CD4-positive, alpha-beta T cell treated with Interleukin-17A for 4 hours (primary cell): ENCODE measurements around the gene CALML6.

Experiments
- DNase-seq: peaks from one replicate; pipeline ENCODE4 v3.0.0-alpha.2; 2020; ENCODE audit warnings: mixed read lengths

The CALML6 gene

DNA sequence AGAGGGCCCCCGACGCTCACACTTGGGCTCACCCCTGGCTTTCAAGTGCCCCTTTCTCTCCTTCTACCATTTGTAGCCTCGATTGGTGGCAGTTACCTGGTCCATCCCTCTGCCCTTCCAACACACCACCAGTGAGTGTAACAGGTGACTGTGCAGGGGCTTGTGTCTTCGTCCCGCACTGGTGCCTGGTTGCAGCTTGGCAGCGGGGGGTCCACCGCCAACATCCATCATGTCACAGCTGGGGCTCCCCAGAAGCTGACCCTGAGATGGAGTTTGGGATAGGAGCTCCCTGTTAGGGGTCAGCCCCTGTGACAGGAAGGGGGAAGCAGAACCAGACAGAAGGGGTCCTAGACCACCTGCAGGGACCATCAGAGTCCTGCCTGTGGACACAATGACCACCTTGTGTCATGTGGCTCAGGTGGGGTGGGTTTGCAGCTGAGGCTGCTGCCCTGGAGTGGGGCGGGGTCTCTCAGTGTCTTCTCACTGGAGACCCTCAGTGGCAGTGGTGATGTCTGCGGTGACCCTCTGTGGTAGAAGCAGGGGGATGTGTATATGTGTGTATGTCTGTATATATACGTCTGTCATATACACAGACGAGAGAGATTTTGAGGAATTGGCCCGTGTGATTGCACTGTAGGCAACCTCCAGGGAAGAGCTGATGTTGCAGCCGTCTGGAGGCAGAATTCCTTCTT is 3.6 kb upstream of the CALML6 start:
- DNase-seq = peak; percentile 1

DNA sequence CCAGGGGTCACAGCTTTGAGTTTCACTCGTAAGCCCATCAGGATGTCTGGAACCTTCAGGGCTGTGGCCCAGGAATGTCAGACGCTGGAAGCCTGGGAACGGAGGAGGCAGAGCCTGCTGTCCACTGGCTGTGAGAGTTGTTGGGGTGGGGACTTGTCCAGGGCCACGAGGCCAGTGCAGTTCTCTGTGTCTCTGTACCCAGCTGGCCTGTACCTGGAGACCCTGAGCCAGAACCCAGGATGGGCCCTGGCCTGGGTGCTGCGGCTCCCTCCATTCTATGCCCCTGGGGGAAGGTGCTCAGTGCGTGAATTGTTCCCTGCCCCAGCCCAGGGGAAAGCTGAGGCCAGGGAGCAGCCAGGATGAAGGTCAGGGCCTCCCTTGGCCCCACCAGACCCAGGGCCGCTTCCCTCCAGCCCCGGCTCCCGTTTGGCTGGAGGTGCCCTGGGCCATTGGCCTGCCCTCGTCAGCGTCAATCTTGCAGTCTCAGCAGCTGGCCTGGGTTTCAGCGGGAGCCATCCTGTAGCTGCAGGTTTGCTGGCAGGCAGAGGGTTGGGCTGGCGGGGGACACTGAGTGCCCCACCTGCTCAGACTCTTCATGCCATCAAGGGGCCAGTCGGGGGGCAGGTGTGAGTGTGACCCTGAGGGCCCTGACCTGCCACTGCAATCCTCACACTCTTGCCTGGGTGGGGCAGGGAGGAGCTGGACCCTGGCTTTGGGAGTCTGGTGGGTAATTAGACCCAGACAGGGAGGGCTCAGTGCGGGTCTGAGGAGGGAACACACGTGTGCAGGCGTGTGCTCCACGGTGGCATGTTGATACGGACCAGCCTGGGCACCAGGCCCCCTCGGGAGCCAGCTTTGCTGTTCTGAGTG is 724 bp upstream of the CALML6 start:
- no peak for DNase-seq

DNA sequence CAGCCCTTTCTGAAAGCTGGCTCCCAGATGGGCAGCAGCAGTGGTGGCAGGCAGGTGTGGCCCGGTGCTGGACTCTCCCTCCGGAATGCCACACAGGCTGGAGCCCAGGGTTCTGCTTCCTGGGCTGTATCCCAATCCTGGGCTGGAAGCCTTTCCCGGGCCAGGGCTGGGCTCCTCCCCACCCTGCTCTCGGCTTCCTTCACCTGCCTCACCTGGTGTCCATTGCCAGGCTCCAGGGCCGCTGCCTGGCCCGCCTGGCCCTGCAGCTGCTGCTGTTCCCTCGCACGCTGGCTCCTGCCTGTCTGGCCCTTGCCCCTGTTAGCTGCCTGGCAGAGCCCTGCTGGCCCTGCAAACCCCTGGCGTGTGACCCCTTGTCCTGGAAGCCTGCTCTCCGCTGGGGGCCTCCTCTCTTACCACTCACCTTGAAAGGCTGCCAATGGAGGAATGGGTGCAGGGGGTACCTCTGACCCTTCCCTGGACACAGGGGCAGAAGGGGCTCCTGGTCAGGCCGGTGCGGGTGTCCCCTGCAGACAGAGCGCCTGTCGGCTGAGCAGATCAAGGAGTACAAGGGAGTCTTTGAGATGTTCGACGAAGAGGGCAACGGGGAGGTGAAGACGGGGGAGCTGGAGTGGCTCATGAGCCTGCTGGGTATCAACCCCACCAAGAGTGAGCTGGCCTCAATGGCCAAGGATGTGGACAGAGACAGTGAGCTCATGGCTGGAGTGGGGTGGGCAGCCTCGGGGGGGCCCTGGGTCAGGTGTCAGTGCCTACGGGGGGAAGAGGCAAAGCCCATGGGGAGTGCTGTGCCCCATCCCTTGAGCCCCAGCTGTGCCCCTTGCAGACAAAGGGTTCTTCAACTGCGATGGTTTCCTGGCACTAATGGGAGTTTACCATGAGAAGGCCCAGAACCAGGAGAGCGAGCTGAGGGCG is 1.1 kb downstream of the CALML6 start:
- no peak for DNase-seq

DNA sequence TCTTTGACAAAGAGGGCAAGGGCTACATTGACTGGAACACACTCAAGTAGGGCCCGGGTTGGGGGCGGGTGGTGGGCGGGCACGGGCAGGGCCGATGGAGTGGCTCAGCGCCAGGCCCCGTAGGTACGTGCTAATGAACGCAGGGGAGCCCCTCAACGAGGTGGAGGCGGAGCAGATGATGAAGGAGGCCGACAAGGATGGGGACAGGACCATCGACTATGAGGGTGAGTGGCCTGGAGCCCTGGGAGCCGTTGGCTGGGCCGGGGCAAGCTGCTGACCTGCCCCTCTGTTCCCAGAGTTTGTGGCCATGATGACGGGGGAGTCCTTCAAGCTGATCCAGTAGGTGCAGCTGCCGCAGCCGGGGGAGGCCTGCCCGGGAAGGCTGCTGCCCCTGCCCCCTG is 1.8 kb downstream of the CALML6 start:
- no peak for DNase-seq

DNA sequence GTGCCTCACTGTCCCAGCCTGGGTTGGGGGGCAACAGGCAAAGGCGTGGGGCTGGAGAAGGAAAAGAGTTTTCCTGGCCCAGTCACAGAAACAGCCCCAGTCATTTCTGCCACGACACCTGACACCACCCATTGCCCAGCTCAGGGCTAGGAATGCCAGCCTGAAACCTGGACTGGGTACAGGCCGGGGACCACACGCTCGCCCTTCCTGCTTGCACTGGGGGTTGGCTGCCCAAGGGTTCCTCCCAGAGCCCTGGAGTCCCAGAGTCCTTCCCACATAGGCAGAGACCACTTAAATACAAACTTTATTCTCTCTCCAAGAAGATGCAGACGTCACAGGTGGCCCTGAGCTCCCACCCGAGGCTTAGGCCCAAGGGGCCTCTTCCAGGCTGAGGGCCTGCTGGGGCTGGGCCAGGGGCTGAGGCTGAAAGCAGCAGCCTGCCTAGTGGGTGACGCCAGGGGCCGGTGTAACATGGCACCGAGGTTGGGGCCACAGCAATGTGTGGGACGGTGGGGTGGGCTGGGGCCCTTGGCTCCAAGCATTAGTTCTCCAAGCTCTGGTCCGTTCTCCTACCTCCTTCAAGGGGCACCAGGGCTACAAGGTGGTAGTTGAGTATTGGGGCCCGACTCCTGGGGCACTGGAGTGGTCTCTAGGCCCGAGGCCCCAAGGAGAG is 2.4 kb downstream of the CALML6 start:
- DNase-seq = no peak

DNA sequence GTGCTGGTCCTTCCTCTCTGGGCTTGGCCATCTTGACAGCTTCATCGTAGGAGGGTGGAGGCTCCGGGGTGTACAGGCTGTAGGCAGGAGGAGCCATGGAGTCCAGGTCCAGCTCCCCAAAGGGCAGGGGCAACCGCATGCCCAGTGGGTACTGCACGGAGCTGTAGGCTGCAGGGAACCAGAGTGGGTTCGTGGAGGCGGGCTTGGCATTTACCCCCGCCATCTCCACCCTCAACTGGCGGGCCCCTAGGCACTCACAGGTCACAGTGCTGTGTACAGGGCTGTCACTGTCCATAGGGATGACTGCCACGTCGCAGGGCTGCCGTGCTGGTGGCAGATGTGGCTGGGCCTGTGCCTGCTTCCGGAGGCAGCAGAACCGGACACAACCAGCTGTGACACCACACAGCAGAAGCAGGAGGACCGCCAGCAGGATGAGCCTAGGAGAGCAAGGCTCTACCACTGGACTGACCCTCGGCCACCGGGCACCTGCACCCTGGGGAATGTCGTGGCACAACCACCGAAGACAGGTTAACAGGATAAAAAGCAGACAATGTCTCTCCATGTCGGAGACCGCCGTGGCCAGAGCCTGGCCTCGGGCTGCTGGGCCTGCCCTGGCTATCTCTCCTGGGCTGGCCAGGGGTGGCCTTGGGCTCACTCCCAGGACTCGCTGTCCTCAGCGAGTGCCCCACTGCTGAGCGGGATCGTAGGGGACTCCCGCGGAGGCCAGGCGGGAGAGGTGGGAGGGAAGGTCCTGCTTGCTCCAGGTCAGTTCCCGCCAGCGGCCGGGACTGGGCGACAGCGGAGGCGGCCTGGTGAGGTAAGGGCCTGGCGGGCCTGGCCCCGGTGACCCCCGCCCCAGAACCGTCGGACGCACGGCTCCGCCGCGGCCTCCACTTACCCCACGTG is 3.2 kb downstream of the CALML6 start:
- no peak for DNase-seq

DNA sequence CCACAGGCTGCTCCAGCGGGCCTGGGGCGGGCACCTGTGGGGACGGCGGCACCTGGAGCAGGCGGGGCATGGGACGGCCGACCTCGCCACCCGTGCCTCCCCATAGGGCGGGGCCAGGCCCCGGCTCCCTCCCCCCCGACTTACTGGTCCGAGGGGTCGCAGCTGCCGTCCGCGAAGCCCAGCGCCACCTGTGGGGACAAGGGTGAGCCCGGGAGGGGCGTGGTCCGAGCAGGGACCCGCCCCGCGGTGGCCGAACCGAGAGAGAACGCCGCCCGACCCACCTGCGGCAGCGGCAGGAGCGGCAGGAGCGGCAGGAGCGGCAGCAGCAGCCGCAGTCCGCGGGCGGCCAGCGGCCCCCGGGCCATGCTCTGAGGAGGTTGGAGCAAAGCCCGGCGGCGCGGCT is 3.8 kb downstream of the CALML6 start, which contains the start of gene TMEM52:
TSS of gene TMEM52 (minus strand) at position 379 of the 403 bp plus-strand sequence. CDS start at position 365, 14 bp downstream.
- DNase-seq = no peak

DNA sequence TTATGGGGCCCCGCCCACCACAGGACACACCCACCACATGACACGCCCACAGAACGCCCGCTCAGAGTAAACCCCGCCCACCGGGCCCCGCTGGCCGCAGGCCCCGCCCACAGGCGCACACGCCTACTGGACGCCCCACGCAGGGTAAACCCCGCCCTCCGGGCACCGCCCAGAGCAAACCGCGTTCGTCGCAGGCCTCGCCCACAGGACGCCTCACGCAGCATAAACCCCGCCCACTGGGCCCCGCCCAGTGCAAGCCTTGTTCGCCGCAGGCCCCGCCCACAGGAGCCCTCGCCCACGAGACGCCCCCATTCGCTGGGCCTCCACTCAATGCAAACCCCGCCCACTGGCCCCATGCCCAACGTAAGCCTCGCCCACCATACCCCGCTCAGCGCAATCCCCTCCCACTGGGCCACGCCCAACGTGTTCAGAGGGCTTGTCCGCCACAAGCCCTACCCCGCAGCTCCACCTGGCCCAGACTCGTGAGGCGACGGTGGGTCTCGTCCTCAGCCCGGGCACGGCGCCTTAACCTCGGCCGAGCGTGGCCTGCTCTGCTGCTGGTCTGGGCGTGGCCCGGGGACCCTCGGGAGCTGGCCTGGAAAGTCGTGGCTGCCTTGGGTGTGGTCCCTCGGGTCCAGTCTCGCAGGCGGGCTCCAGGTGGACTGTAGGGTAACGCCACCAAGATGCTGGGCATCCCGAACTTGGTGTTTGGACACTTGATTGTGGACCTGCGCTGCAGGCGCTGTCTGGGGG is 4.4 kb downstream of the CALML6 start:
- peak; percentile 100 for DNase-seq

DNA sequence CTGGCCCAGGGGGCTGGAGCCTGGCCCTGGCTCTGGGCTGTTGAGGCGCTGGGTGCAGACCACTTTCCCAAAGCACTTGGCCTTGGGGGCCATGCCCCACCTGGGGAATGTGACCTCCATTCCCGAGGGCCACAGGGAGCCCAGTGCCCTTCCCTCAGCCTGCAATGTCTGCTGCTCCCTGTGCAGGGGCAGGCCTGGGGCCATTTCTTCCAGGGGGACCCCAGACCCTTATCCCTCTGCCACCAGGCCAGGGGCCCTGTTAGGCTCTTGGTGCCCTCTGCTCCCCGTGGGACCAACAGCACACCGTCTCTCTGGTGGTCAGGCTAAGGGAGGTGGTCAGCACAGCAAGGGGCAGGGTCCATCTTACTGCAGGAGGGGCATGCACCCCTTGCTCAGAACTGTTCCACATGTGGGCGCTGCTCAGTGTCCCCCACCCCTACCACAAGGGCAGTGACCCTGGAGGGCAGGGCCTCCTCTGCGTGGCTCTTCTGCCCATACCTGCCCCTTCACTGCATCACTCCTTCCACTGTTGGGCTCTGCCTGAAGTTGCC is 5.1 kb downstream of the CALML6 start:
- no peak for DNase-seq

DNA sequence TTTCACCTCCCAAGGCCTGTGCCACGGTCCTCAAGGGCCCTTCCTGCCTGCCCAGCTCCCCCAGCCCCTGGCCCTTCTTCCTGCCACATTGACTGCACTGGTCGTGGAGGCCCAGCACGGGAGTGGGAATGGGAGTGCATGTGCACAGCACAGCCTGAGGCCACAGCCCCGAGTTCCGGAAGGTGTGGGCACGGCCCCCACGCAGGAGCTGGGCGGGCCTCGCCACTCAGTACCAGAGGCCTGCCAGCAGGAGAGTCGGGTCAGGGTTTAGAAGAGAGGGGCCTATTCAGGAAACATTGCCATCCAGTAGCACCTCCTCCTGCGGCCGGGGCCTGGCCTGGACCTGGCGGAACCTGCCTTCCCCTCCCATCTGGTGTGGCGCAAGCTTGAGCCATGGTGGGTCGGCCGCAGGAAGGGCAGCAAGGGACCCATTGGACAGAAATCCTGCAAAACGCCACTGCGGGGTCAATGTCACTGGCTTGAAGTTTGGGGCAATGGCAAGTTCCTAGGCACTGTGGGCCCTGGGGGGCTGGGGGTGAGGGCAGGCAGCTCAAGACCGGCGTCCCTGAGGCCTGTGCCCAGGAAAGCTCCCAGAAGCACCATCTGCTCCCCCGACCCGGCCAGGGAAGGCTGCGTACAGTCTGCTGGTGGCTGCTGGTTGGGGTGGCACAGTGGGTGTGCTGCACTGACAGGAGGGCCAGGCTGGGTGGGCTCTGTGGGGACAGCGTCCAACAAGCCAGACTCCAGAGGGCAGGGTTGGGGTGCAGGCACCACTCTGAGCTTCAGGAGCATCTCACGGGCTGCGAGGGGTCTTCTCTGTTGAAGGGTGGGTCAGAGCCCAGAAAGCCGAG is 5.8 kb downstream of the CALML6 start:
- DNase-seq = no peak

DNA sequence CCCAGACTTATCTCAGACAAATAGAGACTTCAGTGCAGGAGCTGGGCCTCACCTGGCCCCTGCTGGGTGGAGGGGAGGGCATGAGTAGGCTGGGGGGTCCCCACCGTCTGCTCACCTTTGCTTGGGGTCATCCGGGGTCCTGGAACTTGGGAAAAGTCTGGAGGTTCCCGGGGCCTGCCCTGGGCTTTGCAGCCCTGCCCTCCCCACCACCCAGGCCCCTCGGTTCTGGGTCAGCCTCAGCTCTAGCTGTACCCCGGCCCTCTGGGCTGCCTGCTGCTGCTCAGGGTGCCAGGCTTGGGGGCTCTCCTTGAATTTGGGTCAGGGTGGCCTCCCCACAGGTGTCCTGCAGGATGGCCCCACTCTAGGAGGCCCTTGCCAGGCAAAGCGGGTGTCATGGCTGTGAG is 6.4 kb downstream of the CALML6 start:
- DNase-seq = no peak

DNA sequence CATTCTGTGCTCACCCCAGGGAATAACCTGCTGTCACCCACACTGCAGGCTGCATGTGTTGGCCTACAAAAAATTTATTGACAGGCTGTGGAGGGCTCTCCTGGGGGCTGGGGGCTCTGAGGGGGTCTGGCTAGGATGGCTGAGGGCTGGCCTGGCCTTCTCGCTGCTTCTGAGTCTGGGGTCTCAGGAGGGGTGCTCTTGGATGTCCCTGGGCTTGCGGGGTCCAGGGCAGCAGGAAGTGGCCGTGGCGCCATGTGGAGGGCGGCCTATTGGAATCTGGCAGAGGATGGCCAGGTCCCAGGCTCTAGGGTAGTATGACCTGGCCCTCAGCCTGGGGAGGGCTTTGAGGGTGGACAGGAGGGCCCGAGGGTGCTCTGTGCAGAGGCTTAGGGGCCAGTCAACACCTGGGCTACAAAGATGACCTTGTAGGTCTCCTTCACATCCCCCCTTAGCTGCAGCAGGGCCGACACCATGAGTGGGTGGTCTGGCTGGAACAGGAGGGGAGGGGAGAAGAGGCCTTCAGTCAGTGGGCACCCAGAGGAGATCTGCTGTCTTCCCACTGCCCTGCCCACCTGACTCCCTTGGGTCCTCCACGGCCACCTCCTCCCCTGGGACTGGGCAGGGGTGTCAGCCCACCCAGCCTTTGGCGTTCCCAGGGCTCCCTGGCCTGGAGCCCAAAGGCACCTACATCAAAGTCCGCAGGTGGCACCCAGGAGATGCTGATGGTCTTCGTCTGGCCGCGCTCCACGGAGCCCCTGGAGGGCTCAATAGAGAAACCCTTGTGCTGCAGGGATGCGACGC is 7.0 kb downstream of the CALML6 start:
- no peak for DNase-seq

DNA sequence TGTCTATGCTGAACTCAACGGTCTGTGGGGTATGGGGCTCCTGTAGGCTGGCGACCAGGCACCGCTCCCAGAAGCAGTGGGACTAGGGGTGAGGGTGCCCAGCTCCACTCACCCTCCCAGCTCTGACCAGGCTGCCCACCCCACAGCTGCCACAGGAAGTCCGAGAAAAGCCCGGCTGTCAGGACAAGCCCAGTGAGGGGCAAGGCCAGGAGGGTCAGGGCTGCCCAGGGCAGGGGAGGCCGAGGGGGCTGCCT is 7.6 kb downstream of the CALML6 start:
- no peak for DNase-seq

DNA sequence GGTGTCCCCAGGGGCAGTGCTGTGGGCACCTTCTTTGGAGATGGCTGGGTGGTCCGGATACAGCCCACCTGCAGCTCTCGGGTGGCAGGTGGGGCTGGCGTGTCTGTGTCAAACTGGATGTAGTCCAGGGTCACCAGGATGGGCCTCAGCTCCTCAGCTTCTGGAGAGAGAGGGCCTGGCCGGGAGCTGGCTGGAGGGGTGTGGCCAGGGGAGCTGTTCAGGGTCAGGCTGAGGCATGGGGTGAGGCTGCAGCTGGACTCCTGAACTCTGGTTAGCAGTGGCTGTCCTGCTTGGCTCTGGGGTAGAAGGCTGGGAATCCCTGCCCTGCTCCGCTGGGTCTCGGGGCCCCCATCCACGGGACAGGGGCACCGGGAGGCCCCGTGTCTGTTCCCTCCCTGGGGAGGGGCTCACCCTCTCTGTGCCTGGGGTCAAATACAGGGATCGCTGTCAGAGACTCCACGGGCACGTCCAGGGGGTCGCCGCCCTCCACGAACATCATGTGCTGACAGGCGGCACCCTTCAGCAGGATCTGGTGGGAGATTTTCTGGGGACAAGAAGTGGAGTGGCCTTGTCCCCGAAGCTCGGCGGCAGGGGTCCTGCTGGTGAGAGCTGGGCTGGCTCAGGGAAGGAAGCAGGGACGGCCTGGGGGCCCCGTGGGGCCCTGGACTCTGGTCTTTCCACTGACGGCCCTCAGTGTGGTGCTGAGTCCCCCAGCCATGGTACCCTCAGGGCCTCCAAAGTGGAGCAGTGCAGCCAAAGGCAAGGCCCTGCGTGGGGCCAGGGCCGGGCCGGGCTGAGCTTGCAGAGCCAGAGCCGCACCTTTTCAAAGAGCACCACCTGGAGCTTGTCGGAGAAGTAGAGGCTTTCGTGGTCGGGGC is 8.1 kb downstream of the CALML6 start:
- DNase-seq = no peak

DNA sequence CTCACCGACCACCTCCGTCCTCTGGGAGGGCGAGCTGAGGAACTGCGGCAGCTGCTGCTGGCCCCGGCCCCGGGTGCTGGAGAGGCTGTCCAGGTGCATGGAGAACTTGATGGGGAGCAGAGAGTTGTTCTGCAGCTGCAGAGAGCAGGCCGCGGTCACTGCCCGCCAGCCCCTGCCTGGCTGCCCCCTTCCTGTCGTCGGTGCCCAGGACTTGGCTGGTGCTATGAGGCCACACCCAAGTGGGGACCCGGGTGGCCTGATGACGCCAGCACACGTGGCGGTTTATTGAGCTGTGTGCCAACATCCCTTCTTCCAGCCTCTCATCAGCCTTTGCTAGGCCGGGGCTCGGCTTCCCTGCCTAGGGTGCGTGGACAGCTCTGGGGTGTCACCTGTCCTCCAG is 9.3 kb downstream of the CALML6 start:
- DNase-seq = no peak

DNA sequence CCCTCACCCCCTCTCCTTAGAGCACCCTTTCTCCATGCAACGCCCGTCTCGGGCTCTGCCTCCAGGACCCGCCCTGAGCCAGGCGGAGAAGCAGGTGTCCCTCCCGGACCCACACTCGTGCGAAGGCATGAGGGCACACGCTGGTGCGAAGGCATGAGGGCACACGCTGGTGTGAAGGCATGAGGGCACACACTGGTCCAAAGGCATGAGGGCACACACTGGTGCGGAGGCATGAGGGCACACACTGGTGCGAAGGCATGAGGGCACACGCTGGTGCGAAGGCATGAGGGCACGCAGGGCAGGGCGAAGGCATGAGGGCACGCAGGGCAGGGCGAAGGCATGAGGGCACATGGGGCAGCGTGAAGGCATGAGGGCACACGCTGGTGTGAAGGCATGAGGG is 9.8 kb downstream of the CALML6 start:
- no peak for DNase-seq

DNA sequence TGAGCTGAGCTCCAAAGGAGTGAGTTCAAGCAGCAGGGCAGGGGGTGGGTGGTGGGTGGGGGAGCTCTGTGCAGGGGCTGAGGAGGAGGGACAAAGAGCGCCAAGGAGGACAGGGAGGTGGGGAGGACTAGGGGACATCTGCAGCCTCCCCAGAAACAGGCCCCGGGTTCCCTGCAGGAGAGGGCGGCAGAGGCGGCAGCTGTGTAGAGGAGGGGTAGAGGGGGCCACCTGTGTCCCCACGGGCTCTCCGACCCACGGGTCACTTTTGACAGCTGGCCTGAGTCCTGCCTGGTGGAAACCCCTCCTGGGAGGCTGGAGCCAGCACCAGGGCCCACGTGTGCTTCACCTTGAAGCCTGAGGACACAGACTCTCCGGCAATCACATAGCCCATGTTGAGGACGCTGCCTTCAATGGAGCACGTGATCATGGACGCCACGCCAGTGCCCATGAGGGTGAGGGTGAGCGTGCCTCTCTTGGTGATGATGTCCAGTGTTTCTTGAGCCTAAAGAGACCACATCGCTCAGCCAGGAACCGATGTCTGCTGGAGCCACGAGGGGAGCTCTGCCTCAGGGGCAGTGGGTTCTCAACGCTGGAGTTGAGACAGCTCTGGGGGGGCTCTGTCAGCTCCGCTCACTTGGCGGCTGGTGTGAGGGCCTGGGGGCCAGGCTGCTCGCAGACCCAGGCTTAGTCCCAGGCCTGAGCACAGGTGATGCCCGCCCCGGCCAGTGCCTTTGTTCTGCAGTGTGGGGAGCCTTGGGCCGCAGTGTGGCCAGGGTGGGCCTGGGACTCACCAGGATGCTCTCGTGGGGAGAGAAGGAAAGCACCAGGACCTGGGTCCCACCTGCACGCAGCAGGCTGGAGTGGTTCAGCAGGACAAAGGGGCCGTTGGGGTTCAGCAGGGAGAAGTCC is 10.6 kb downstream of the CALML6 start:
- DNase-seq = no peak
